Right kidney (tissue), 1 donor: ENCODE measurements around the gene MBD3L3.
"Not testable (repeated sequence)": the region's sequence is repeated elsewhere in the genome, so short reads cannot be mapped to it uniquely, and the experiment has no call there.

Source experiments
- DNase-seq: peaks from one replicate; pipeline ENCODE4 v3.0.0-alpha.2; 2016

MBD3L3 gene

DNA sequence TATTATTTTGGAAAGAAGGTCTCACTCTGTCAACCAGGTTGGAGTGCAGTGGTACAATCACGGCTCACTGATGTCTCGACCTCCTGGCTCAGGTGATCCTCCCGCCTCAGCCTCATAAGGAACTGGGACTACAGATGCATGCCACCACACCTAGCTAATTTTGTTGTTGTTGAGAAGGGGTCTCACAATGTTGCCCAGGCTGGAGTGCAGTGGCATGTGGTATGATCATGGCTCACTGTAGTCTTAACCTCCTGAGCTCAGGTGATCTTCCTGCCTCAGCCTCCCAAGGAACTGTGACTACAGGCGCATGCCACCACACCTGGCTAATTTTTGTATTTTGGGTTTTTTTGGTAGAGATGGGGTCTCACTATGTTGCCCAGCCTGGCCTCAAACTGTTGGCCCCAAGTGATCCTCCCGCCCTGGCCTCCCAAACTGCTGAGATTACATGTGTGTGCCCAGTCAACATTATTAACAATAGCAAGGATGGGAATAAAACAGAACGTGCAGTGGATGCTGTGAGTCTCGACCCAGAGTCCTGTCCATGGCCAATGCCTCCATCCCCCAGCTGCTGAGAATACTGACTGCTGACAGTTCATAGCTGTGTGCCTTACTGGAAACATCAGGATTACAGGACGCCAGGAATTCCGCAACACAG is 5.4 kb upstream of the MBD3L3 start:
- DNase-seq, result no peak

DNA sequence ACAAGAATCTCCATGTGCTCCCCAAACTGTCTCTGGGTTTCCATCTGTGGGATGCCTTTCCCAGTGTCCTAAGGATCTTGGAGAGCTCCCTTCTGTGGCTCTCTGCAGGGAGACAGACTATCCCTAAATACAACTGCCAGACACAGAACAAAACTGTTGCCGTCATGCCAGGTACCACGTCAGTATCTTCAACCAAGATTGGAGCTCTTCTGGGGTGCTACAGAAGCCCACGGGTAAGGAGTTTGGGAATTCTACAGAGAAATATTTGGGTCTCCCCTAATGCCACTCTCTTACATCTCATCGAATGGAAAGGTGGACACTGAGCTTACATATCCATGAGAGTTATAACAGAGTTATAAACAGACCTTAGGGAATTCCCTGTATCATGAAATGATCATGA is 4.9 kb upstream of the MBD3L3 start:
- DNase-seq, result no peak

DNA sequence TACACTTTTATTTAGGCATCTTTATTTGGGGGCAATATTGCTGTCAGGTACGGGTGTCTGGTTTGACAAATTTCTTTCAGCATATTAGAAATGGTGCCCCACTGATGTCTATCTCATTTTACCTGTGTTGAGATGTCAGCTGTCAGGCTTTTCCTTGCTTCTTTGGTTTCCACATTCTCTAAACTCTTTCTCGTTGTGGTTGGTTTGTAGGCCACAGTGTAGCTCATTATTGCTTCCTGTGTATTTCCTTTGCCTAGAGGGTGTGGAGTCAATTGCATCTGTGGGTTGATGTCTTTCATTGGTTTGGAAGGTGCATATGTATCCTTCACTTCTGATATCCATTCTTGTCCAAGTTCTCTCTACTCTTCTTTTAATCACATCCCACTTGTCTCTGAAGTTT is 1.5 kb upstream of the MBD3L3 start:
- not testable (repeated sequence) for DNase-seq

DNA sequence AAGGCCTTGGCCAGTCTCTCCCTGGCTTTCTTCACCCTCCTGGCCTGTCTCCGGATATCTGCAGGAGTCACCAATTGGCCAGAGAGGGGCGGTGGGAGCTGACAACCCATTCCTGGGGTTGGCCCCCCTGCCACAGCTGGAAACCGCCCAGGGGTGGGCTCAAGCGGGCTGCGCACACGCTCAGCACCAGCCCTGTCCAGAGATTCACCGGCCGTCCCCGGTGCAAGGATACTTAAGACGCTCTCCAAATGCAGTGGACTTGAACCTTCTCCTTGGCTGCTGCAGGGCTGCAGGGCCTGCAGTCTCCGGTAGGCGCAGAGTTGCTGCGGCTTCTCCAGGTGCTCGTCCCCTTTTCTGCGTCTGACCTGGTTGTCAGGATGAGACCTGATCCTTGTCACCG is 2.1 kb downstream of the MBD3L3 start:
- DNase-seq, result not testable (repeated sequence)

DNA sequence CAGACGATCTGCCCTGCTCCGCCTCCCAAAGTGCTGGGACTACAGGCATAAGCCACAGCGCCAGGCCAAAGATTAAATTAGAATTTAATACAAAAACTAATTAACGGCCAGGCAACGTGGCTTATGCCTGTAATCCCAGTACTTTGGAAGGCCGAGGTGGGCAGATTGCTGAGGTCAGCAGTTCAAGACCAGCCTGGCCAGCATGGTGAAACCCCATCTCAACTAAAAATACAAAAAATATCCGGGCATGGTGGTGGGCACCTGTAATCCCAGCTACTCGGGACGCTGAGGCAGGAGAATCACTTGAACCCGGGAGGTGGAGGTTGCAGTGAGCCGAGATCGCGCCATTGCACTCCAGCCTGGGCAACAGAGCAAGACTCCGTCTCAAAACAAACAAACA is 2.8 kb downstream of the MBD3L3 start:
- DNase-seq, result not testable (repeated sequence)

DNA sequence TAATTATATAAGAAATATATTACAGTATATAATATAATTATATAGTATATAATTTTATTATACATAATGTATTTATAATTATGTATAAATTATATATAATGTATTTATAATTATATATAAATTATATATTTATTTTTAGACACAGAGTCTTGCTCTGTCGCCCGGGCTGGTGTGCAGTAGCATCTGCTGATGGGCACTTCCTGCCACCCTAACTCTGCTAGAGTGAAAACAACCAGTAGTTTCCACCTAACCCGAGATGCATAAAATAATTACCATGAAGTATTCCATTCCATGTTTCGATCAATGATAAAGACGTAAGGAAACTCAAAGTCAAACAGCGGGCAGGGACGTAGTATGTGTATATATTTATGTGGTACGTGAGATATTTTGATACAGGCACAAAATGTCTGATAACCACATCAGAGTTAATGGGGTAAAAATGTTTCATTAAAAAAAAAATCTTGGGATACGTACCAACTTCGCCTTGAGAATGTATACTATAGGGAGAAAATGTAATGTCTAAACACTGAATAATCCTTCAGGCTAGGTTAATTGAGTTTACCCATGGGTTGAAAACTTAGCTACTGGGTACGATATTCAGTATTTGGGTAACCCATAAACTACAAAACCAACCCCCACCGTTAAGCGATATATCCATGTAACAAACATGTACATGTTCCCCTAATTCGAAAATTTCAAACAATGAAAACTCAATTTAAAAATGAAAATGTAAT is 3.7 kb downstream of the MBD3L3 start:
- not testable (repeated sequence) for DNase-seq

DNA sequence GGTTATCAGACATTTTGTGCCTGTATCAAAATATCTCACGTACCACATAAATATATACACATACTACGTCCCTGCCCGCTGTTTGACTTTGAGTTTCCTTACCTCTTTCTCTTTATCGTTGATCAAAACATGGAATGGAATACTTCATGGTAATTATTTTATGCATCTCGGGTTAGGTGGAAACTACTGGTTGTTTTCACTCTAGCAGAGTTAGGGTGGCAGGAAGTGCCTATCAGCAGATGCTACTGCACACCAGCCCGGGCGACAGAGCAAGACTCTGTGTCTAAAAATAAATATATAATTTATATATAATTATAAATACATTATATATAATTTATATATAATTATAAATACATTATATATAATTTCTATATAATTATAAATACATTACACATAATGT is 5.6 kb downstream of the MBD3L3 start:
- not testable (repeated sequence) for DNase-seq

DNA sequence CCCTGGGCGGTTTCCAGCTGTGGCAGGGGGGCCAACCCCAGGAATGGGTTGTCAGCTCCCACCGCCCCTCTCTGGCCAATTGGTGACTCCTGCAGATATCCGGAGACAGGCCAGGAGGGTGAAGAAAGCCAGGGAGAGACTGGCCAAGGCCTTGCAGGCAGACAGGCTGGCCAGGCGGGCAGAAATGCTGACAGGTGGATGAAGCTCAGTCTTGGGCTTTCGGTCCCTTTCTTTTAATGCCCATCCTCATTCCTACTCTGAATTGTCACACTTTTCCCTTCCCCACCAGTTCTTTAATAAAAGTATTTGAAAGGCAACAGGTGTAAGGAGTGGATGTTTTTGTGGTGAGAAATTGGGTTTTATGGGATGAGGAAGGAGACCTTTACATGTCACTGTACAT is 7.1 kb downstream of the MBD3L3 start:
- DNase-seq, result not testable (repeated sequence)

DNA sequence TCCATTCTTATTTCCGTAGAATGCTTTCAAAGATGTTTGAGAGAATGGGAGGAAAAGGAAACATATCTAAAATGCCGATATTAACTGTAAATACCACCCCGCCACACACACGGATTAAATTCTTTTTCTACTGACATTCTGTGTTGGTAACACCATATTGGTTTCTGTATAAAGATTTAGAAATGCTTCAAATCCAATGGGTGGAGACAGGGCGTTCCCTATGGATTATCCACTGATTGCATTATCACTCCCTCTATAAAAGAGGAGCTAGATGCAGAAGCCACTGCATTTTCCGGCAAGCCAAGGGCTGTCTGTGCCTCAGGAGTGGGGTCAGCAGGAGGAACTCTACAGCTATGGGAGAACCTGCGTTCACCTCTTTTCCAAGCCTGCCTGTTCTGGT is 9.5 kb downstream of the MBD3L3 start, which contains the start of gene MBD3L2:
Gene MBD3L2, plus strand, starts transcription at position 301 of the 400 bp plus-strand sequence. Its CDS starts 53 bp downstream, at position 354.
- DNase-seq, result not testable (repeated sequence)

DNA sequence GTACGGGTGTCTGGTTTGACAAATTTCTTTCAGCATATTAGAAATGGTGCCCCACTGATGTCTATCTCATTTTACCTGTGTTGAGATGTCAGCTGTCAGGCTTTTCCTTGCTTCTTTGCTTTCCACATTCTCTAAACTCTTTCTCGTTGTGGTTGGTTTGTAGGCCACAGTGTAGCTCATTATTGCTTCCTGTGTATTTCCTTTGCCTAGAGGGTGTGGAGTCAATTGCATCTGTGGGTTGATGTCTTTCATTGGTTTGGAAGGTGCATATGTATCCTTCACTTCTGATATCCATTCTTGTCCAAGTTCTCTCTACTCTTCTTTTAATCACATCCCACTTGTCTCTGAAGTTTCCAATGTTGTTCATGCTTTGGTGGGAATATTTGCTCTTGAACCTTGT is 16.9 kb downstream of the MBD3L3 start:
- DNase-seq, result not testable (repeated sequence)

DNA sequence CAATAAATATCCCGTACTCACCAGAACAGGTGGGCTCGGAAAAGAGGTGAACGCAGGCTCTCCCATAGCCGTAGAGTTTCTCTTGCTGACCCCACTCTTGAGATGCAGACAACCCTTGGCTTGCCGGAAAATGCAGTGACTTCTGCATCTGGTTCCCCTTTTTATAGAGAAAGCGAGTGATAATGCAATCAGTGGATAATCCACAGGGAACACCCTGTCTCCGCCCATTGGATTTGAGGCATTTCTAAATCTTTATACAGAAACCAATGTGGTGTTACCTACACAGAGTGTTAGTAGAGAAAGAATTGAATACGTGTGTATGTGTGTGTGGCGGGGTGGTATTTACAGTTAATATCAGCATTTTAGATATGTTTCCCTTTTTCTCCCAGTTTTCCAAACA is 18.4 kb downstream of the MBD3L3 start, which contains the start of gene MBD3L4:
Gene MBD3L4, minus strand, starts transcription at position 101 of the 400 bp plus-strand sequence. Its CDS starts 35 bp downstream, at position 66.
- DNase-seq, result not testable (repeated sequence)

DNA sequence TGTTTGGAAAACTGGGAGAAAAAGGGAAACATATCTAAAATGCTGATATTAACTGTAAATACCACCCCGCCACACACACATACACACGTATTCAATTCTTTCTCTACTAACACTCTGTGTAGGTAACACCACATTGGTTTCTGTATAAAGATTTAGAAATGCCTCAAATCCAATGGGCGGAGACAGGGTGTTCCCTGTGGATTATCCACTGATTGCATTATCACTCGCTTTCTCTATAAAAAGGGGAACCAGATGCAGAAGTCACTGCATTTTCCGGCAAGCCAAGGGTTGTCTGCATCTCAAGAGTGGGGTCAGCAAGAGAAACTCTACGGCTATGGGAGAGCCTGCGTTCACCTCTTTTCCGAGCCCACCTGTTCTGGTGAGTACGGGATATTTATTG is 28.2 kb downstream of the MBD3L3 start, which contains the start of gene MBD3L5:
Gene MBD3L5, plus strand, starts transcription at position 301 of the 400 bp plus-strand sequence. Its CDS starts 34 bp downstream, at position 335.
- DNase-seq, result not testable (repeated sequence)

DNA sequence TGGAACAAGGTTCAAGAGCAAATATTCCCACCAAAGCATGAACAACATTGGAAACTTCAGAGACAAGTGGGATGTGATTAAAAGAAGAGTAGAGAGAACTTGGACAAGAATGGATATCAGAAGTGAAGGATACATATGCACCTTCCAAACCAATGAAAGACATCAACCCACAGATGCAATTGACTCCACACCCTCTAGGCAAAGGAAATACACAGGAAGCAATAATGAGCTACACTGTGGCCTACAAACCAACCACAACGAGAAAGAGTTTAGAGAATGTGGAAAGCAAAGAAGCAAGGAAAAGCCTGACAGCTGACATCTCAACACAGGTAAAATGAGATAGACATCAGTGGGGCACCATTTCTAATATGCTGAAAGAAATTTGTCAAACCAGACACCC is 29.7 kb downstream of the MBD3L3 start:
- not testable (repeated sequence) for DNase-seq

DNA sequence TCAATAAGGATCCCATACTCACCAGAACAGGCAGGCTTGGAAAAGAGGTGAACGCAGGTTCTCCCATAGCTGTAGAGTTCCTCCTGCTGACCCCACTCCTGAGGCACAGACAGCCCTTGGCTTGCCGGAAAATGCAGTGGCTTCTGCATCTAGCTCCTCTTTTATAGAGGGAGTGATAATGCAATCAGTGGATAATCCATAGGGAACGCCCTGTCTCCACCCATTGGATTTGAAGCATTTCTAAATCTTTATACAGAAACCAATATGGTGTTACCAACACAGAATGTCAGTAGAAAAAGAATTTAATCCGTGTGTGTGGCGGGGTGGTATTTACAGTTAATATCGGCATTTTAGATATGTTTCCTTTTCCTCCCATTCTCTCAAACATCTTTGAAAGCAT is 37.1 kb downstream of the MBD3L3 start, which contains the start of gene MBD3L2B:
Gene MBD3L2B, minus strand, starts transcription at position 101 of the 400 bp plus-strand sequence. Its CDS starts 34 bp downstream, at position 67.
- not testable (repeated sequence) for DNase-seq

DNA sequence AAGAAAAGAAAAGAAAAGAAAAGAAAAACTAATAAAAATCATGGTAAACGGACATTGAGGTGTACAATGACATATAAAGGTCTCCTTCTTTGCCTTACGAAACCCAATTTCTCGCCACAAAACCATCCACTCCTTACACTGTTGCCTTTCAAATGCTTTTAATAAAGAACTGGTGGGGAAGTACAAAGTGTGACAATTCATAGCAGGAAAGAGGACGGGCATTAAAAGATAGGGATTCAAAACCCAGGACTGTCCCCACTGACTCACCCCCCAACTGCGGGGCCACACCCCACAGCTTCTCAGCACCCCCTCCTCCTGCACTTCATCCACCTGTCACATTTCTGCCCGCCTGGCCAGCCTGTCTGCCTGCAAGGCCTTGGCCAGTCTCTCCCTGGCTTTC is 39.6 kb downstream of the MBD3L3 start:
- no peak for DNase-seq

DNA sequence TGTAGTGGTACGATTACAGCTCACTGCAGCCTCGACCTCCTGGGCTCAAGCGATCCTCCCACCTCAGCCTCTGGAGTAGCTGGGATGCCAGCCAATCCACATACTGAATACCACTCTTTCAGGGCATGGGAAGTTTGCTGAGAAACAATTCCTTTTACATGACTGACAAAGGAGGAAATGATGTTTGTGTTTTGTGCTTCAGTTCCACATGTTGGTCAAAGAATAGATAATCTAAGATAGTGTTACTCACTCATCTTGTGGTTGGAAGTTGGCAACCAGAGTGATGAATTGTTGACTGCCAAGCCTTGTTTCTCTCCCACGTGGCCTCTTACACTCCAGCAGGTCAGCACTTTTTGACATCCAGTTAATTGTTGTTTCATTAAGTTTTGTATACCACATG is 44.8 kb downstream of the MBD3L3 start:
- no peak for DNase-seq

DNA sequence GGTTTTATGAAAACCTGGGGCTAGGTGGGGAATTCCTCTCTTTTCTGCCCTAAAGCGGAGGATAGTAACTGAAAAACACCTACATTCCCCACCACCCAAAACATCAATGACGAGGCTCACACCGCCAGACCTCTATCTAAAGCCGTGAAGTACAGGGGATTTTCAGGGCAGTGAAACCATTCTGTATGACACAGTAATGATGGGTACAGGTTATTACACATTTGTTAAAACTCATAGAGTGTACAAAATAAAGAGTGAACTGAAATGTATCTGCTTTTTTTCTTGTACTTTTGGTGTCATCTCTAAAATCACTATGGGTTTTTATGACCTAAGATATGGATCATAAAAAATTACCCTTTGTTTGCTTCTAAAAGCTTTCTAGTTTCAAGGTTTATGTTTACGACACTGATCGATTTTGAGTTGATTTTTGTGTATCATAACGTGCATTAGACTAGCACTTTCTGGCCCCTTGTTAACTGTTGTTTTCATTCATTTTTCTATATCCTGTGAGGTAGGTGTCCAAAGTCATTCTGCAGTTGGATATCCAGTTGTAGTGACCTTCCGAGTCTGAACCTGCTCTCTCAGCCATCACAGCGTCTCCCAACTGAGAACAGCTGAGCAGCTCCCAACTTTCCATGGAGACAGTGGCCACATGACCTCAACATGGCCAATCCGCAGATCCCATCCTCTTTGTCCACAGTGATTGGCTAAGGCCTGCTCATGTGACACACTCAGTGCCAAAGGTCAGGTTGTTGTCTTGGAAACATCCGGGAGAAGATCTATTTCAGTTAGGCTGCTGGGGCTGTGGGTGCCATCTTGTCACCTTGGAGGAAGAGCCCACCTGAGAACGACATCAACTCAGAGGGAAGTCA is 47.5 kb downstream of the MBD3L3 start:
- no peak for DNase-seq

DNA sequence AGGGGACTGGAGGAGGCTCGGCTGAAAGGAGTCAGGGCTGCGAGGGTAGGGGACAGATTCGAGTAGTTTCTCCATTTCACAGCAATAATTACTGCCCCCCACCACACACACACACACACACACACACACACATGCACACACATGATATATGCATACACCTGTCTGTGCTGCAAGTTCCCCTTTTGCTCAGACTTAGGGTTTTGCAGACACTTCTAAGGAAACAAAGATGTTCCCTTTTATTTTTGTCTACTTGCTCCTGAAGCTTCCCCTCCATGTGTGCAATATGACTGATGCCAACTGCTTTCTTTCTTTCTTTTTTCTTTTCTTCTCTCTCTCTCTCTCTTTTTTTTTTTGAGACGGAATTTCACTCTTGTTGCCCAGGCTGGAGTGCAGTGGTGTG is 50.6 kb downstream of the MBD3L3 start:
- DNase-seq, result no peak
